Measurements from ENCODE around the gene UBE2G1. TPM values are rescaled to one million over a fixed set of nuclear protein-coding genes. Genes with fewer than 3 reads are reported as not detected.

The UBE2G1 gene
- total and polyA plus RNA-seq, 2 donors (not counting 1 experiment from before 2014, with no cell fraction given): 27.1 to 76.0 TPM

DNA sequence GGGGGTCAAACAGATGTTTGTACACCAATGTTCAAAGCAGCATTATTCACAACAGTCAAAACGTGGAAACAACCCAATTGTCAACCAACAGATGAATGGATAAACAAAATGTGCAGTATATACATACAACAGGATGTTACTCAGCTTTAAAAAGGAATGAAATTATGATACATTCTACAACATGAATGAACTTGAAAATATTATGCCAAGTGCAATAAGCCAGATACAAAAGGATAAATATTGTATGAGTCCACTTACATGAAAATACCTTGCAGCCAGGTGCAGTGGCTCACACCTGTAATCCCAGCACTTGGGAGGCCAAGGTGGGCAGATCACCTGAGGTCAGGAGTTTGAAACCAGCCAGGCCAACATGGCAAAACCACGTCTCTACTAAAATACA, 39.9 kb downstream of the UBE2G1 start:
- Histone ChIP-seq H3K4me1 (ENCODE audit: control insufficient read depth in 2 of 2, insufficient read depth in 2 of 2, low read length in 2 of 2) (peaks cover 0 to 2% of the 10 kb centered on the region in 2 donors), H3K79me2 (ENCODE audit: control insufficient read depth, insufficient read depth, low read length) (peaks cover 99% of the 10 kb centered on the region), H3K36me3 (replicated peaks in 1 of 2; ENCODE audit: control extremely low read depth in 1 of 2, control insufficient read depth in 1 of 2, extremely low read depth in 1 of 2, insufficient read depth in 2 of 2, low read length in 1 of 2) (peaks cover 3 to 8% of the 10 kb centered on the region in 2 experiments), H3K4me2 (replicated peaks; ENCODE audit: low read depth, low read length, poor library complexity, severe bottlenecking) (no peak overlapping the region), H3K27me3 (replicated peaks in 1 of 4; ENCODE audit: control extremely low read depth in 1 of 4, control insufficient read depth in 3 of 4, insufficient read depth in 4 of 4, low read length in 3 of 4) (no peaks in the 10 kb centered on the region), H2AFZ (ENCODE audit: insufficient read depth, low read depth, low read length, poor library complexity, severe bottlenecking) (no peak overlapping the region), H3K9me3 (ENCODE audit: control extremely low read depth in 1 of 3, control insufficient read depth in 2 of 3, insufficient read depth in 1 of 3, low read length in 2 of 3) (peaks cover 4 to 6% (median 5%) of the 10 kb centered on the region in 3 donors), H4K20me1 (ENCODE audit: control insufficient read depth, insufficient read depth, low read length, poor library complexity, severe bottlenecking) (peaks cover 91% of the 10 kb centered on the region), H3K9ac (ENCODE audit: low read length) (no peak overlapping the region), H3K4me3 (ENCODE audit: control extremely low read depth in 1 of 5, extremely low read depth in 1 of 5, insufficient read depth in 1 of 5, low read depth in 2 of 5, low read length in 4 of 5) (no peak overlapping the region), H3K27ac (ENCODE audit: low read length in 2 of 2) (no peak overlapping the region)
- ChIA-PET POLR2A (no interaction called here), CTCF (no interaction called here)
- Mint-ChIP-seq H3K27ac (no peak overlapping the region), H3K4me3 (no peak overlapping the region), H3K4me1 (peaks cover 53% of the 10 kb centered on the region), H3K27me3 (no peaks in the 10 kb centered on the region), H3K9me3 (ENCODE audit: insufficient read depth) (no peaks in the 10 kb centered on the region)
- ATAC-seq (ENCODE audit: low read depth) (no peak), DNase-seq (no peak)
- intact Hi-C loops (cut with micrococcal nuclease): no loop called here
- TF ChIP-seq EZH2 (IDR thresholded peaks at IDR 0.05; ENCODE audit: borderline replicate concordance, insufficient read depth, low read depth, low read length, poor library complexity, severe bottlenecking) (no peak), CTCF (IDR thresholded peaks at IDR 0.05) (no peak)
- 100% methylated on average over 1 of the region's 2 CpGs for WGBS (ENCODE audit: insufficient coverage)

- Mint-ChIP-seq H3K9me3 (ENCODE audit: insufficient read depth) (no peaks in the 10 kb centered on the region), H3K4me1 (peaks cover 53% of the 10 kb centered on the region), H3K27ac (no peak overlapping the region), H3K4me3 (no peak overlapping the region), H3K27me3 (no peaks in the 10 kb centered on the region)
- DNase-seq (no peak), ATAC-seq (ENCODE audit: low read depth) (no peak)
- peaks cover 94% of the 10 kb centered on the region for H4K20me1 ChIP-seq (ENCODE audit: control insufficient read depth, insufficient read depth, low read length, poor library complexity, severe bottlenecking)
- intact Hi-C loops (cut with micrococcal nuclease): no loop called here
- H3K9me3 ChIP-seq (ENCODE audit: control extremely low read depth in 1 of 3, control insufficient read depth in 2 of 3, insufficient read depth in 1 of 3, low read length in 2 of 3): peaks cover 4 to 6% (median 5%) of the 10 kb centered on the region in 3 donors
- ChIA-PET POLR2A (no interaction called here), CTCF (no interaction called here)
- H3K4me1 ChIP-seq (ENCODE audit: control insufficient read depth in 2 of 2, insufficient read depth in 2 of 2, low read length in 2 of 2): no peaks in the 10 kb centered on the region
- H3K27me3 ChIP-seq (replicated peaks in 1 of 4; ENCODE audit: control extremely low read depth in 1 of 4, control insufficient read depth in 3 of 4, insufficient read depth in 4 of 4, low read length in 3 of 4): no peaks in the 10 kb centered on the region
- H2AFZ ChIP-seq (ENCODE audit: insufficient read depth, low read depth, low read length, poor library complexity, severe bottlenecking): no peak overlapping the region
- no peak overlapping the region for H3K4me3 ChIP-seq (ENCODE audit: control extremely low read depth in 1 of 5, extremely low read depth in 1 of 5, insufficient read depth in 1 of 5, low read depth in 2 of 5, low read length in 4 of 5)
- no peak for TF ChIP-seq EZH2 (IDR thresholded peaks at IDR 0.05; ENCODE audit: borderline replicate concordance, insufficient read depth, low read depth, low read length, poor library complexity, severe bottlenecking)
- TF ChIP-seq CTCF (IDR thresholded peaks at IDR 0.05): no peak
- peaks cover 99% of the 10 kb centered on the region for H3K79me2 ChIP-seq (ENCODE audit: control insufficient read depth, insufficient read depth, low read length)
- peaks cover 3 to 8% of the 10 kb centered on the region in 2 experiments for H3K36me3 ChIP-seq (replicated peaks in 1 of 2; ENCODE audit: control extremely low read depth in 1 of 2, control insufficient read depth in 1 of 2, extremely low read depth in 1 of 2, insufficient read depth in 2 of 2, low read length in 1 of 2)
- H3K9ac ChIP-seq (ENCODE audit: low read length): no peak overlapping the region
- H3K4me2 ChIP-seq (replicated peaks; ENCODE audit: low read depth, low read length, poor library complexity, severe bottlenecking): no peak overlapping the region
- H3K27ac ChIP-seq (ENCODE audit: low read length in 2 of 2): no peak overlapping the region
These were observed 40.4 kb downstream of the UBE2G1 start for GRCh38 chr17:4326112-4326511.
